ENCODE results near the gene TTLL7. TPM values are rescaled to one million over a fixed set of nuclear protein-coding genes. Genes with fewer than 3 reads are reported as not detected.

The TTLL7 gene
- total and polyA plus RNA-seq, 9 of the 15 experiments (the other 6 are each of a cell fraction or from before 2014, with no cell fraction given) = 0.63 to 2.6 (median 1.7) TPM

- BruUV-seq (replicated peaks) = no TSS peak
- intact Hi-C loops (cut with micrococcal nuclease) = no loop called here
- ATAC-seq = no peak
- TF ChIP-seq THRA (IDR thresholded peaks at IDR 0.05) = no peak
- TF ChIP-seq ZNF592 (IDR thresholded peaks at IDR 0.05) = no peak
- no peak for TF ChIP-seq MAFG (tag; conservative IDR thresholded peaks at IDR 0.05)
- TF ChIP-seq REST (IDR thresholded peaks at IDR 0.05; ENCODE audit: borderline replicate concordance) = no peak
- no peak for TF ChIP-seq REST (CRISPR knock-in tag; IDR thresholded peaks at IDR 0.05; ENCODE audit: low read depth)
These were observed 38.2 kb downstream of the TTLL7 start for GRCh38 chr1:83960669-83961277.

More at GRCh38 chr1:83960669-83961277, 38.2 kb downstream of the TTLL7 start:
- no peaks in the 10 kb centered on the region for H3K9me1 ChIP-seq (ENCODE audit: control insufficient read depth, insufficient read depth, low read length)
- H3K9me3 ChIP-seq (replicated peaks; ENCODE audit: control insufficient read depth, insufficient read depth, low read depth, low read length) = no peaks in the 10 kb centered on the region
- no peaks in the 10 kb centered on the region for H3K27me3 ChIP-seq (ENCODE audit: control insufficient read depth in 2 of 2, insufficient read depth in 2 of 2, low read length in 2 of 2)
- no peak for DNase-seq (ENCODE audit: extremely low read depth in 1 of 4, low spot score in 3 of 4)
- no peak overlapping the region for H3K9ac ChIP-seq (ENCODE audit: insufficient read depth in 1 of 2, low read depth in 2 of 2, low read length in 2 of 2)
- no peak for FAIRE-seq
- H4K20me1 ChIP-seq (replicated peaks; ENCODE audit: control insufficient read depth, insufficient read depth, low read length) = no peaks in the 10 kb centered on the region
- H2AFZ ChIP-seq (ENCODE audit: low read depth, low read length) = no peak overlapping the region
- H3K36me3 ChIP-seq (ENCODE audit: control insufficient read depth, insufficient read depth, low read length) = no peaks in the 10 kb centered on the region
- CTCF ChIA-PET (ENCODE audit: low intra/inter-chr PET ratio) = no interaction called here
- no peak overlapping the region for H3K4me3 ChIP-seq
- no peak overlapping the region for H3K4me2 ChIP-seq (ENCODE audit: insufficient read depth, low read length)
- no peaks in the 10 kb centered on the region for H3K79me2 ChIP-seq (ENCODE audit: control insufficient read depth, insufficient read depth, low read length)
- no peak overlapping the region for H3K27ac ChIP-seq (ENCODE audit: extremely low read depth, low read depth, low read length)
- in situ Hi-C loops (cut with MboI) = no loop called here
- POLR2A ChIA-PET = no interaction called here
- no peaks in the 10 kb centered on the region for H3K4me1 ChIP-seq (replicated peaks in 1 of 2; ENCODE audit: control insufficient read depth in 2 of 2, insufficient read depth in 2 of 2, low read length in 2 of 2)
